GM19452 (cell line): ENCODE data around the gene CACNA2D3.

Experiments
- ATAC-seq: cut with Tn5 transposase; IDR thresholded peaks from one replicate; pipeline ENCODE4 v1.9.1; 2021; ENCODE audit not compliant: unreplicated experiment

CACNA2D3 gene

GRCh38 chr3:55030938-55031337 is 908.6 kb downstream of the CACNA2D3 start:
- no peak for ATAC-seq

- ATAC-seq = no peak
Observed at GRCh38 chr3:55036883-55037577, 914.7 kb downstream of the CACNA2D3 start.

- ATAC-seq = no peak
Observed at GRCh38 chr3:55042591-55042990, 920.2 kb downstream of the CACNA2D3 start.

GRCh38 chr3:55044486-55044885 is 922.1 kb downstream of the CACNA2D3 start:
- ATAC-seq = no peak

GRCh38 chr3:55059027-55059629 is 936.8 kb downstream of the CACNA2D3 start:
- ATAC-seq = no peak

GRCh38 chr3:55060896-55061719 is 938.8 kb downstream of the CACNA2D3 start:
- no peak for ATAC-seq

GRCh38 chr3:55061720-55062034 is 939.3 kb downstream of the CACNA2D3 start:
- ATAC-seq = no peak

GRCh38 chr3:55064164-55064563 is 941.8 kb downstream of the CACNA2D3 start:
- ATAC-seq = no peak

GRCh38 chr3:55065331-55065730 is 943.0 kb downstream of the CACNA2D3 start:
- no peak for ATAC-seq

- no peak for ATAC-seq
Observed at GRCh38 chr3:55066551-55067047, 944.2 kb downstream of the CACNA2D3 start.

GRCh38 chr3:55069950-55070349 is 947.6 kb downstream of the CACNA2D3 start:
- no peak for ATAC-seq

GRCh38 chr3:55074796-55075195 is 952.4 kb downstream of the CACNA2D3 start:
- ATAC-seq = no peak

- no peak for ATAC-seq
Observed at GRCh38 chr3:55075846-55076245, 953.5 kb downstream of the CACNA2D3 start.

GRCh38 chr3:55077726-55078125 is 955.4 kb downstream of the CACNA2D3 start:
- ATAC-seq = no peak

- ATAC-seq = no peak
Observed at GRCh38 chr3:55078876-55079275, 956.5 kb downstream of the CACNA2D3 start.

- no peak for ATAC-seq
Observed at GRCh38 chr3:55085231-55085630, 962.9 kb downstream of the CACNA2D3 start.

- no peak for ATAC-seq
Observed at GRCh38 chr3:55089211-55089610, 966.9 kb downstream of the CACNA2D3 start.

- ATAC-seq = no peak
Observed at GRCh38 chr3:55090291-55090690, 967.9 kb downstream of the CACNA2D3 start.

- no peak for ATAC-seq
Observed at GRCh38 chr3:55090746-55091145, 968.4 kb downstream of the CACNA2D3 start.

GRCh38 chr3:55091381-55092225 is 969.3 kb downstream of the CACNA2D3 start:
- no peak for ATAC-seq

GRCh38 chr3:55094676-55095075 is 972.3 kb downstream of the CACNA2D3 start:
- no peak for ATAC-seq
